GM12878 (cell line): Measurements from ENCODE around the gene ZMIZ1. TPM values are rescaled to one million over a fixed set of nuclear protein-coding genes. Genes with fewer than 3 reads are reported as not detected.

ENCODE experiments used
- ATAC-seq: fragments of 200-7000 bp; cut with Tn5 transposase; 3 replicates; pipeline ENCODE4 v1.9.1; 2020; ENCODE audit warnings: mild to moderate bottlenecking, moderate library complexity
- BruUV-seq: library from RNA; stranded (reverse); fragments of 400-500 nt; replicated peaks from 2 replicates; lab custom pipeline; 2021; lab: Mats Ljungman, UMichigan
- CTCF ChIA-PET: fragments of 300-600 bp; sonication (Branson Sonifier 250); formaldehyde crosslinking; extraction: SDS; loops from one replicate; lab custom pipeline; 2021; ENCODE audit warnings: inconsistent platforms; lab: Yijun Ruan, JAX
- POLR2A ChIA-PET: fragments of 350-600 bp; formaldehyde crosslinking; extraction: SDS; loops from one replicate; lab custom pipeline; 2021; ENCODE audit warnings: inconsistent platforms; lab: Charles Lee
- RAD21 ChIA-PET: fragments of 300-600 bp; sonication (Branson Sonifier 250); formaldehyde crosslinking; loops from one replicate; lab custom pipeline; 2023; ENCODE audit warnings: antibody characterized with exemption; ENCODE audit not compliant: unreplicated experiment; lab: Charles Lee
- SMC1A ChIA-PET: fragments of 300-600 bp; sonication (Branson Sonifier 250); formaldehyde crosslinking; loops from one replicate; lab custom pipeline; 2023; ENCODE audit not compliant: unreplicated experiment, uncharacterized antibody; lab: Charles Lee
- DNase-seq: peaks from one replicate; pipeline ENCODE4 v3.0.0-alpha.2; 2011; ENCODE audit warnings: low read depth, low spot score
- FAIRE-seq: peaks from 3 replicates; lab custom pipeline; 2011; peaks lifted over from hg19 to GRCh38; lab: Jason Lieb, UNC
- H2AFZ ChIP-seq: 2 replicates; pipeline ENCODE4 v1.6.0; 2011; ENCODE audit warnings: low read depth, low read length, control low read depth; ENCODE audit not compliant: control insufficient read depth
- H3K27ac ChIP-seq: 2 replicates; pipeline ENCODE4 v1.5.1; 2011; ENCODE audit warnings: control low read depth; ENCODE audit not compliant: control insufficient read depth, insufficient read depth
- H3K27me3 ChIP-seq, 2 experiments: replicated peaks in 1 of 2; 2 replicates each; pipeline versions ENCODE4 v1.6.0 to v1.6.1; 2011; ENCODE audit warnings: low read length in 1 of 2; ENCODE audit not compliant: control insufficient read depth in 2 of 2, insufficient read depth in 2 of 2
- H3K36me3 ChIP-seq, 2 experiments: 2 replicates each; pipeline ENCODE4 v1.5.1; 2011; ENCODE audit warnings: low read length in 1 of 2; ENCODE audit not compliant: control insufficient read depth in 2 of 2, insufficient read depth in 2 of 2
- H3K4me1 ChIP-seq: 2 replicates; pipeline ENCODE4 v1.6.1; 2011; ENCODE audit warnings: mild to moderate bottlenecking, low read length, moderate library complexity, mixed read lengths; ENCODE audit not compliant: control insufficient read depth, insufficient read depth
- H3K4me2 ChIP-seq: 2 replicates; pipeline ENCODE4 v1.6.0; 2011; ENCODE audit warnings: control low read depth; ENCODE audit not compliant: control insufficient read depth, insufficient read depth
- H3K4me3 ChIP-seq: fragments of 200-600 bp; sonication (generic); 2 replicates; pipeline ENCODE4 v1.5.1; 2016
- H3K79me2 ChIP-seq: 2 replicates; pipeline ENCODE4 v1.6.0; 2011; ENCODE audit warnings: low read length; ENCODE audit not compliant: control insufficient read depth, insufficient read depth
- H3K9ac ChIP-seq: 2 replicates; pipeline ENCODE4 v1.8.0; 2011; ENCODE audit warnings: low read length, control low read depth, mixed read lengths; ENCODE audit not compliant: control insufficient read depth, insufficient read depth
- H3K9me3 ChIP-seq: replicated peaks from 3 replicates; pipeline ENCODE4 v1.5.1; 2011; ENCODE audit warnings: mild to moderate bottlenecking, low read length; ENCODE audit not compliant: control insufficient read depth, insufficient read depth
- H4K20me1 ChIP-seq: 2 replicates; pipeline ENCODE4 v1.6.0; 2011; ENCODE audit not compliant: control insufficient read depth, insufficient read depth
- ETV6 ChIP-seq, 2 experiments: fragments of 450-650 bp in 1 of 2; IDR thresholded peaks in 1 of 2; conservative IDR thresholded peaks in 1 of 2; 2 replicates each; pipeline ENCODE4 v1.6.1; 2014; ENCODE audit warnings: antibody characterized with exemption in 1 of 2, borderline replicate concordance in 1 of 2, low read depth in 1 of 2, mild to moderate bottlenecking in 1 of 2, moderate library complexity in 1 of 2
- GATAD2B ChIP-seq: fragments of 450-650 bp; conservative IDR thresholded peaks from 2 replicates; pipeline ENCODE4 v1.6.1; 2017; ENCODE audit warnings: low read depth, mild to moderate bottlenecking, moderate library complexity
- RBBP5 ChIP-seq: fragments of 200-600 bp; sonication (generic); conservative IDR thresholded peaks from 2 replicates; pipeline ENCODE4 v1.6.1; 2016
- STAT3 ChIP-seq: IDR thresholded peaks from 2 replicates; pipeline ENCODE4 v1.6.1; 2011; ENCODE audit warnings: low read depth, low read length, improper control_type of control experiment
- WGBS: methylation state at CpG from one replicate; pipeline ENCODE4 v1.1.6; 2016; ENCODE audit warnings: low lambda C conversion rate; ENCODE audit not compliant: insufficient replicate concordance, insufficient coverage; ENCODE audit errors: missing lambda C conversion rate; 5-methylcytosine and 5-hydroxymethylcytosine counted together
- in situ Hi-C: fragments of 300-500 bp; cut with MboI; formaldehyde crosslinking; loops from 9 replicates; pipeline ENCODE4 v1.14.3; 2018; ENCODE audit warnings: mixed read lengths
- intact Hi-C: fragments of 100-400 bp; cut with micrococcal nuclease; formaldehyde crosslinking; loops from one replicate; pipeline ENCODE4 v1.14.2; 2022; ENCODE audit not compliant: unreplicated experiment
- polyA plus RNA-seq, 11 experiments: library from polyadenylated mRNA; depleted of rRNA in 4 of 11; unstranded in 6 of 11; stranded (reverse) in 5 of 11; fragments of >200 nt; fragmentation: Nextera tagmentation in 4 of 11; fragmentation: Illumina TruSeq in 1 of 11; extraction: Ambion mirVana in 4 of 11; extraction: Trizol in 1 of 11; gene quantifications; 1 replicate in 1 of 11; 2 replicates in 10 of 11; pipeline versions ENCODE4 v1.2.1 to v1.2.3, GENCODE V29; 2011 to 2016; ENCODE audit warnings: inconsistent platforms in 2 of 11, missing spikeins in 2 of 11, low read depth in 1 of 11
- total RNA-seq, 4 experiments: library from RNA; depleted of rRNA in 3 of 4; stranded (reverse); fragments of >200 nt in 3 of 4; fragmentation: Illumina TruSeq in 1 of 4; extraction: Trizol in 1 of 4; gene quantifications; 2 replicates each; pipeline versions ENCODE4 v1.2.1 to v1.2.3, GENCODE V29; 2013 to 2021
- TF ChIP-seq, protein P1 (sequence below): fragments of 450-650 bp; IDR thresholded peaks from 2 replicates; pipeline ENCODE4 v1.6.1; 2017; ENCODE audit warnings: mild to moderate bottlenecking, moderate library complexity

Gene ZMIZ1
- total and polyA plus RNA-seq, 10 of the 15 experiments (the other 5 are each of a cell fraction or from before 2014, with no cell fraction given) = 3.1 to 82.3 (median 14.9) TPM

DNA sequence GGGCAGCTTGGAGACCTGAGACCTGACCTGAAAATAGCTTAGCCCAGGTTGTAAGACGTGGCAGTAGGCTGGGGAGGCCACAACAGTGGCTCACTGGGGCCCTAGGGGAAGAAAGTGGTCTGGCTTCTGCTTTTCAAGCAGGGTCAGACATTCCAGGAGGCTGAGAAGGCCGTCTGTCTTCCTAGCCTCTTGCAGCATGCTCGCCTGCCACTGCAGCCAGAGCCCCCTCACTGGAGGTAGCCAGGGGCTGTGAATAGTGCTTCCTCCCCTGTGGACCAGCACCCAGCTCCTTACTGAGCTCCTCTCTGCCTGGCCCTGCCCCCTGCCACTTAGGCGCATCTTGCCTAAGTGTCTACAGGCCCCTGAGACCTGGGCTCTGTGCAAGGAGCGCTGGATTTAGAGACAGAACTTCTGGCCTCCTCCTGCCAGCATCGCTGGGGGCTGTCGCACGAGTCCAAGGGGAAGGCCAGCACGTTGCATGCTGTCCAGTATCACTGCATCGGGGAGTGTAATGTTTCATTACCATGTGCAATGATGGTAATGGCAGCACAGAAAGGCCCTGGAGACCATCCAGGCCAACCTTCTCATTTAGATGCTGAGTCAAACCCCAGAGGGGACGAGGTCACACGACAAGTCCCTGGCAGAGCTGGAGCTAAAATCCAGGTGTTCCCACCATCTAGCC lies 12.7 kb downstream of the ZMIZ1 start:
- DNase-seq = no peak
- Histone ChIP-seq H3K4me1 (peaks cover 22% of the 10 kb centered on the region), H3K4me2 (no peak overlapping the region), H3K9me3 (no peaks in the 10 kb centered on the region), H3K27me3 (no peaks in the 10 kb centered on the region; a peak in 1 of 4 replicates), H4K20me1 (no peaks in the 10 kb centered on the region), H3K27ac (no peak overlapping the region), H3K9ac (no peak overlapping the region)
- no TSS peak for BruUV-seq
- ATAC-seq = no peak
- FAIRE-seq = no peak
- CTCF ChIA-PET = no interaction called here
- SMC1A ChIA-PET = no interaction called here
- TF ChIP-seq, protein P1, sequence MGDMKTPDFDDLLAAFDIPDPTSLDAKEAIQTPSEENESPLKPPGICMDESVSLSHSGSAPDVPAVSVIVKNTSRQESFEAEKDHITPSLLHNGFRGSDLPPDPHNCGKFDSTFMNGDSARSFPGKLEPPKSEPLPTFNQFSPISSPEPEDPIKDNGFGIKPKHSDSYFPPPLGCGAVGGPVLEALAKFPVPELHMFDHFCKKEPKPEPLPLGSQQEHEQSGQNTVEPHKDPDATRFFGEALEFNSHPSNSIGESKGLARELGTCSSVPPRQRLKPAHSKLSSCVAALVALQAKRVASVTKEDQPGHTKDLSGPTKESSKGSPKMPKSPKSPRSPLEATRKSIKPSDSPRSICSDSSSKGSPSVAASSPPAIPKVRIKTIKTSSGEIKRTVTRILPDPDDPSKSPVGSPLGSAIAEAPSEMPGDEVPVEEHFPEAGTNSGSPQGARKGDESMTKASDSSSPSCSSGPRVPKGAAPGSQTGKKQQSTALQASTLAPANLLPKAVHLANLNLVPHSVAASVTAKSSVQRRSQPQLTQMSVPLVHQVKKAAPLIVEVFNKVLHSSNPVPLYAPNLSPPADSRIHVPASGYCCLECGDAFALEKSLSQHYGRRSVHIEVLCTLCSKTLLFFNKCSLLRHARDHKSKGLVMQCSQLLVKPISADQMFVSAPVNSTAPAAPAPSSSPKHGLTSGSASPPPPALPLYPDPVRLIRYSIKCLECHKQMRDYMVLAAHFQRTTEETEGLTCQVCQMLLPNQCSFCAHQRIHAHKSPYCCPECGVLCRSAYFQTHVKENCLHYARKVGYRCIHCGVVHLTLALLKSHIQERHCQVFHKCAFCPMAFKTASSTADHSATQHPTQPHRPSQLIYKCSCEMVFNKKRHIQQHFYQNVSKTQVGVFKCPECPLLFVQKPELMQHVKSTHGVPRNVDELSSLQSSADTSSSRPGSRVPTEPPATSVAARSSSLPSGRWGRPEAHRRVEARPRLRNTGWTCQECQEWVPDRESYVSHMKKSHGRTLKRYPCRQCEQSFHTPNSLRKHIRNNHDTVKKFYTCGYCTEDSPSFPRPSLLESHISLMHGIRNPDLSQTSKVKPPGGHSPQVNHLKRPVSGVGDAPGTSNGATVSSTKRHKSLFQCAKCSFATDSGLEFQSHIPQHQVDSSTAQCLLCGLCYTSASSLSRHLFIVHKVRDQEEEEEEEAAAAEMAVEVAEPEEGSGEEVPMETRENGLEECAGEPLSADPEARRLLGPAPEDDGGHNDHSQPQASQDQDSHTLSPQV = no peak
- TF ChIP-seq GATAD2B = no peak
- no peak for TF ChIP-seq ETV6 (conservative IDR thresholded peaks at IDR 0.05 in 1 of 2, IDR thresholded peaks at IDR 0.05 in 1 of 2; ENCODE audit: borderline replicate concordance in 1 of 2, low read depth in 1 of 2)
- no peak for TF ChIP-seq STAT3
- no peak for TF ChIP-seq RBBP5
- TF ChIP-seq, all 136 proteins: peak for 0
- in situ Hi-C loops (no loop called here), intact Hi-C loops (no loop called here)
- H3K79me2 ChIP-seq = no peaks in the 10 kb centered on the region
- RAD21 ChIA-PET = no interaction called here
- 24% methylated on average over 12 of the region's 12 CpGs for WGBS
- POLR2A ChIA-PET = no interaction called here
- H3K4me3 ChIP-seq = no peak overlapping the region
- no peak overlapping the region for H2AFZ ChIP-seq
- H3K36me3 ChIP-seq = no peaks in the 10 kb centered on the region
